ENCODE results near the gene MRGPRF.

MRGPRF gene

GRCh38 chr11:68968306-68969250 is 44.5 kb downstream of the MRGPRF start:
- POLR2A ChIA-PET (ENCODE audit: low non-redundant PET): no interaction called here
- CTCF ChIA-PET: interaction anchor here (0.6 kb wide), 1 partner anchor 439 kb away, joined by 5 read pairs; no protein-coding TSS in a partner anchor
- no peak for TF ChIP-seq CTCF (conservative IDR thresholded peaks at IDR 0.05; ENCODE audit: low read depth)
- no peak overlapping the region for H3K27ac ChIP-seq
- DNase-seq (ENCODE audit: low spot score): no peak

GRCh38 chr11:68966894-68967780 is 45.9 kb downstream of the MRGPRF start:
- no peak for TF ChIP-seq CTCF (conservative IDR thresholded peaks at IDR 0.05; ENCODE audit: low read depth)
- ChIA-PET CTCF (no interaction called here), POLR2A (ENCODE audit: low non-redundant PET) (no interaction called here)
- no peak overlapping the region for H3K27ac ChIP-seq
- no peak for DNase-seq (ENCODE audit: low spot score)

- POLR2A ChIA-PET (ENCODE audit: low non-redundant PET): no interaction called here
- no peak for DNase-seq (ENCODE audit: low spot score)
- TF ChIP-seq CTCF (conservative IDR thresholded peaks at IDR 0.05; ENCODE audit: low read depth): no peak
- H3K27ac ChIP-seq: no peak overlapping the region
- CTCF ChIA-PET: interaction anchor here (0.6 kb wide), 1 partner anchor 221 kb away, joined by 4 read pairs; no protein-coding TSS in a partner anchor
These were observed 46.9 kb downstream of the MRGPRF start for GRCh38 chr11:68965901-68966853.

- no peak for TF ChIP-seq CTCF (conservative IDR thresholded peaks at IDR 0.05; ENCODE audit: low read depth)
- CTCF ChIA-PET: interaction anchor here (0.6 kb wide), 1 partner anchor 14 kb away, joined by 3 read pairs; no protein-coding TSS in a partner anchor
- no peak for DNase-seq (ENCODE audit: low spot score)
- H3K27ac ChIP-seq: no peak overlapping the region
- POLR2A ChIA-PET (ENCODE audit: low non-redundant PET): no interaction called here
These were observed 49.3 kb downstream of the MRGPRF start for GRCh38 chr11:68963779-68964178.

- ChIA-PET CTCF (no interaction called here), POLR2A (ENCODE audit: low non-redundant PET) (no interaction called here)
- TF ChIP-seq CTCF (conservative IDR thresholded peaks at IDR 0.05; ENCODE audit: low read depth): no peak
- no peak for DNase-seq (ENCODE audit: low spot score)
- H3K27ac ChIP-seq: no peak overlapping the region
These were observed 50.4 kb downstream of the MRGPRF start for GRCh38 chr11:68962527-68963250.
